Endothelial cell of umbilical vein (primary cell): ENCODE results near the gene INO80C. TPM values are rescaled to one million over a fixed set of nuclear protein-coding genes. Genes with fewer than 3 reads are reported as not detected.

Experiments
- BruUV-seq: library from RNA; stranded (reverse); fragments of 400-500 nt; replicated peaks from 2 replicates; lab custom pipeline; 2021; lab: Mats Ljungman, UMichigan
- CTCF ChIA-PET: fragments of 300-600, 350-600 bp; sonication (Branson Sonifier 250); formaldehyde crosslinking; loops from one replicate; lab custom pipeline; 2021; ENCODE audit warnings: antibody characterized with exemption, inconsistent platforms; lab: Charles Lee
- POLR2A ChIA-PET: fragments of 300-600, 350-600 bp; sonication (Branson Sonifier 250); formaldehyde crosslinking; loops from one replicate; lab custom pipeline; 2021; ENCODE audit warnings: antibody characterized with exemption, inconsistent platforms; lab: Charles Lee
- DNase-seq: peaks from one replicate; pipeline ENCODE4 v3.0.0-alpha.2; 2011; ENCODE audit warnings: low read depth, low spot score
- FAIRE-seq: peaks from 2 replicates; lab custom pipeline; 2011; peaks lifted over from hg19 to GRCh38; lab: Jason Lieb, UNC
- H2AFZ ChIP-seq: 2 replicates; pipeline ENCODE4 v1.6.0; 2012; ENCODE audit warnings: low read depth, low read length, control low read depth, inconsistent platforms
- H3K27ac ChIP-seq: 2 replicates; pipeline ENCODE4 v1.5.1; 2011; ENCODE audit warnings: low read depth, mild to moderate bottlenecking, control low read depth, low read length, moderate library complexity; ENCODE audit not compliant: insufficient read depth
- H3K27me3 ChIP-seq, 2 experiments: 2 replicates each; pipeline versions ENCODE4 v1.6.0 to v1.6.1; 2011; ENCODE audit warnings: low read length in 2 of 2, mixed read lengths in 1 of 2; ENCODE audit not compliant: control insufficient read depth in 2 of 2, insufficient read depth in 2 of 2
- H3K36me3 ChIP-seq, 2 experiments: 2 replicates in 1 of 2; 3 replicates in 1 of 2; pipeline ENCODE4 v1.5.1; 2011; ENCODE audit warnings: low read length in 2 of 2, mild to moderate bottlenecking in 1 of 2, moderate library complexity in 1 of 2; ENCODE audit not compliant: control insufficient read depth in 2 of 2, insufficient read depth in 2 of 2; ENCODE audit errors: extremely low read depth in 1 of 2
- H3K4me1 ChIP-seq: 3 replicates; pipeline ENCODE4 v1.5.1; 2011; ENCODE audit warnings: mild to moderate bottlenecking, low read length; ENCODE audit not compliant: control insufficient read depth, insufficient read depth; ENCODE audit errors: extremely low read depth
- H3K4me2 ChIP-seq: 2 replicates; pipeline ENCODE4 v1.6.1; 2011; ENCODE audit warnings: low read length, control low read depth, mixed read lengths; ENCODE audit not compliant: insufficient read depth
- H3K4me3 ChIP-seq, 3 experiments: fragments of 200-600 bp in 1 of 3; sonication (generic), shearing (Covaris generic) in 1 of 3; replicated peaks in 1 of 3; 2 replicates each; pipeline ENCODE4 v1.5.1; 2011 to 2016; ENCODE audit warnings: control low read depth in 3 of 3, low read length in 3 of 3, mild to moderate bottlenecking in 2 of 3, inconsistent platforms in 1 of 3, low read depth in 1 of 3, moderate library complexity in 1 of 3; ENCODE audit not compliant: insufficient read depth in 1 of 3
- H3K79me2 ChIP-seq: 2 replicates; pipeline ENCODE4 v1.6.0; 2012; ENCODE audit warnings: low read length, inconsistent platforms; ENCODE audit not compliant: control insufficient read depth, insufficient read depth
- H3K9ac ChIP-seq: replicated peaks from 2 replicates; pipeline ENCODE3; 2011; ENCODE audit warnings: low read length, control low read depth; ENCODE audit not compliant: insufficient read depth; ENCODE audit errors: extremely low read depth
- H3K9me1 ChIP-seq: replicated peaks from 3 replicates; pipeline ENCODE4 v1.6.0; 2011; ENCODE audit warnings: mild to moderate bottlenecking, low read length; ENCODE audit not compliant: control insufficient read depth, insufficient read depth; ENCODE audit errors: extremely low read depth
- H3K9me3 ChIP-seq: replicated peaks from 2 replicates; pipeline ENCODE4 v1.5.1; 2012; ENCODE audit warnings: low read length, inconsistent platforms; ENCODE audit not compliant: control insufficient read depth, insufficient read depth
- H4K20me1 ChIP-seq: replicated peaks from 2 replicates; pipeline ENCODE3; 2011; ENCODE audit warnings: mild to moderate bottlenecking, low read length; ENCODE audit not compliant: control insufficient read depth, insufficient read depth; ENCODE audit errors: extremely low read depth
- CTCF ChIP-seq, 2 donors: IDR thresholded peaks; 1 replicate in 1 of 2; 2 replicates in 1 of 2; pipeline ENCODE4 v1.5.1; 2011; ENCODE audit warnings: low read length in 2 of 2, mild to moderate bottlenecking in 2 of 2, moderate library complexity in 2 of 2, control low read depth in 1 of 2, inconsistent platforms in 1 of 2, low read depth in 1 of 2; ENCODE audit not compliant: insufficient read depth in 1 of 2; ENCODE audit errors: extremely low read depth in 1 of 2
- EZH2 ChIP-seq: IDR thresholded peaks from 2 replicates; pipeline ENCODE4 v1.6.1; 2012; ENCODE audit warnings: borderline replicate concordance, low read depth, mild to moderate bottlenecking, moderate library complexity, low read length, inconsistent platforms; ENCODE audit not compliant: severe bottlenecking
- FOS ChIP-seq: IDR thresholded peaks from 2 replicates; pipeline ENCODE4 v1.6.1; 2011; ENCODE audit warnings: mild to moderate bottlenecking, low read length, moderate library complexity, borderline replicate concordance; ENCODE audit not compliant: insufficient read depth
- GATA2 ChIP-seq: IDR thresholded peaks from 2 replicates; pipeline ENCODE4 v1.7.0; 2011; ENCODE audit warnings: low read depth, mild to moderate bottlenecking, moderate library complexity, mixed read lengths, low read length; ENCODE audit not compliant: insufficient read length, insufficient read depth
- JUN ChIP-seq: IDR thresholded peaks from 2 replicates; pipeline ENCODE4 v1.6.1; 2011; ENCODE audit warnings: borderline replicate concordance, low read depth; ENCODE audit not compliant: insufficient read length, insufficient read depth
- MAX ChIP-seq: IDR thresholded peaks from 2 replicates; pipeline ENCODE4 v1.6.1; 2011; ENCODE audit not compliant: insufficient read depth, insufficient read length
- MYC ChIP-seq: IDR thresholded peaks from one replicate; pipeline ENCODE4 v1.6.1; 2011; ENCODE audit warnings: mild to moderate bottlenecking, low read depth, low read length
- POLR2A ChIP-seq: IDR thresholded peaks from 2 replicates; pipeline ENCODE4 v1.6.1; 2012; ENCODE audit warnings: low read depth, mild to moderate bottlenecking, control low read depth, low read length
- POLR2AphosphoS5 ChIP-seq: IDR thresholded peaks from 2 replicates; pipeline ENCODE4 v1.6.1; 2012; ENCODE audit warnings: low read depth, mild to moderate bottlenecking, control low read depth, low read length, moderate library complexity; ENCODE audit not compliant: insufficient read depth
- dilution Hi-C: fragments of 300-500 bp; cut with MboI; formaldehyde crosslinking; loops from one replicate; pipeline ENCODE4 v1.15.0; 2019; ENCODE audit warnings: low sequenced_read_pairs; ENCODE audit not compliant: extremely low pct_ligation_motif_present
- intact Hi-C: fragments of 100-400 bp; cut with micrococcal nuclease; formaldehyde crosslinking; loops from one replicate; pipeline ENCODE4 v1.10.0; 2022
- polyA plus RNA-seq, 4 experiments: library from polyadenylated mRNA; depleted of rRNA in 3 of 4; stranded (reverse) in 3 of 4; unstranded in 1 of 4; fragments of >200 nt; gene quantifications; 2 replicates each; pipeline versions ENCODE4 v1.2.1 to v1.2.3, GENCODE V29; 2011 to 2012; ENCODE audit warnings: missing spikeins in 1 of 4
- total RNA-seq: library from RNA; stranded (reverse); gene quantifications from 2 replicates; pipeline ENCODE4 v1.2.3, GENCODE V29; 2021

Gene INO80C
- total and polyA plus RNA-seq, 2 donors (not counting 3 experiments of a cell fraction or from before 2014, with no cell fraction given): 43.4 to 56.0 TPM

GRCh38 chr18:35526495-35527059 is 28.8 kb upstream of the INO80C start:
- intact Hi-C loops (no loop called here), dilution Hi-C loops (no loop called here)
- Histone ChIP-seq H3K4me3 (no peak overlapping the region), H3K9ac (no peak overlapping the region), H4K20me1 (no peaks in the 10 kb centered on the region), H3K79me2 (no peaks in the 10 kb centered on the region), H2AFZ (no peak overlapping the region), H3K27ac (no peak overlapping the region), H3K4me2 (no peak overlapping the region), H3K27me3 (no peaks in the 10 kb centered on the region), H3K4me1 (no peaks in the 10 kb centered on the region), H3K9me3 (no peaks in the 10 kb centered on the region), H3K36me3 (no peaks in the 10 kb centered on the region), H3K9me1 (no peaks in the 10 kb centered on the region)
- BruUV-seq: no TSS peak
- ChIA-PET POLR2A (no interaction called here), CTCF (interaction anchor here (0.8 kb wide), 1 partner anchor 292 kb away, joined by 3 read pairs; no protein-coding TSS in a partner anchor)
- DNase-seq: no peak
- no peak for FAIRE-seq
- TF ChIP-seq FOS (no peak), MYC (no peak), POLR2A (no peak), POLR2AphosphoS5 (no peak), JUN (no peak), GATA2 (no peak), CTCF (IDR thresholded peaks at IDR 0.05; ENCODE audit: extremely low read depth in 1 of 2, insufficient read depth in 1 of 2, low read depth in 1 of 2, low read length in 2 of 2) (no peak), EZH2 (no peak), MAX (no peak)
